NK-92 (cell line): ENCODE results near the gene MSANTD4.
"Not testable (repeated sequence)": the region's sequence is repeated elsewhere in the genome, so short reads cannot be mapped to it uniquely, and the experiment has no call there.

Source experiments
- DNase-seq: peaks from one replicate; lab custom pipeline; 2025; ENCODE audit not compliant: unreplicated experiment; lab: John Stamatoyannopoulos, UW

The MSANTD4 gene

DNA sequence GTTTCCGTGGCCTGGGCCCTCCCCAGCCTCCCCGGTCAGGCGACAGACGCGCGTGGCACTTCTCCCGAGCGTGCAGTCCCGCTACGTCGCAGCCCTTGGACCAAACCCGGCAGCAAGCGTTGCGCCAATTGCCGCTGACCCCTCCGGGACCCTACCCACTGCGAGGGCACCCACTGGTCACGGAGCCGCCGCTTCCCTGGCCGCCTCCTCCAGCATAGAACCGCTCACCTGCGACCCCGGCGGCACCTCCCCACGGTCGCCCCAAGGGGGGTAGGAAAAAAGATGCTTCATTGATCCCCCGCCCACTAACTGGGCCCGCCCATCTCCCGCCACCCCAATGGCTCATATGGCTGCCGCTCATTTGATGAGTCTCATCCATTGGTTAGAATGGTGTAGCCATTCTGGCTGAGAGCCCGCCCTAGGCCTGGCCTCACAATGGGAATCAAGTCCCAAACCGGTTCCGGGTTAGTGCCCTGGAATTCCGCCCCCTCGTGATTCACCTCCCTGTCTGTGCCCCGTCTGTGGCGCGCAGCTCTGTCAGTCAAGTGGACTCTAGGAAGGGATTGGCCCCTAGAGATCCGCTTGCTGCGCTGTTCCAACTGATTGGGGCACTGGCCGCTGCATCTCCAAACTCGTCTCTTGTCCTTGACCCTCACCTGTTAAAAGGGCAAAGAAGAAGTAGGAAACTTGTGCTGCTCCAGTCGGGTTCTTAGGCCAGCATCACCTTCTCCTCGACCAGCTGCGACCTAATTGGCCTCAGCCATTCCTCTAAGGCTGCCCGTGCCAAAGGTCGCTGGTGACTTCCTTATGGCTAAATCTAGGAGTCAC, at the start of gene MSANTD4:
Gene MSANTD4 (minus strand): TSS at position 274 of the 828 bp plus-strand sequence. CDS start 11,323 bp downstream, outside the sequence.
- peak; percentile 76 for DNase-seq

- DNase-seq = no peak
Measured at GRCh38 chr11:106070606-106071005, 48.6 kb upstream of the MSANTD4 start.

- no peak for DNase-seq
Measured at GRCh38 chr11:106063009-106063408, 41.0 kb upstream of the MSANTD4 start.

- DNase-seq = no peak
Measured at GRCh38 chr11:106061954-106062949, 40.2 kb upstream of the MSANTD4 start.

DNA sequence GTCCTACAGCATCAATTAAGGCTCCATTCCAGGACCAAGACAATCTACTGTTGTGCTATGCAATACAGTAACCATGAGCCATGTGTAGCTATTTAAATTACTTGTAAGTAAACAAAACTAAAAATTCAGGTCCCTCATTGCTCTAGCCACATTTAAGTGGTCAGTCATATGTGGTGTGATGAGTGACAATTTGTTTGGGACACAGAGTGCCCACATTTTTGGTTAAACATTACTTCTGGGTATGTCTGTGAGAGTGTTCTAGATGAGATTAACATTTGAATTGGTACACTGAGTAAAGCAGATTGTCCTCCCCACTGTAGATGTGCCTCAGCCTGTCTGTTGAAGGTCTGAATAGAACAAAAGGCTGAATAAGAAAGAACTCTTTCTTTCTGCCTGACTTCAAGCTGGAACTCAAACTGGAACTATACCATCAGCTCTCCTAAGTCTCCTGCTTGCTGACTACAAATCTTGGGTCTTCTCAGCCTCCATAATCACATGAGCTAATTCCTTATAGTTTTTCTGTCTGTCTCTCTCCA, 39.3 kb upstream of the MSANTD4 start:
- no peak for DNase-seq

GRCh38 chr11:106059617-106060016, 37.6 kb upstream of the MSANTD4 start:
- DNase-seq = no peak

DNA sequence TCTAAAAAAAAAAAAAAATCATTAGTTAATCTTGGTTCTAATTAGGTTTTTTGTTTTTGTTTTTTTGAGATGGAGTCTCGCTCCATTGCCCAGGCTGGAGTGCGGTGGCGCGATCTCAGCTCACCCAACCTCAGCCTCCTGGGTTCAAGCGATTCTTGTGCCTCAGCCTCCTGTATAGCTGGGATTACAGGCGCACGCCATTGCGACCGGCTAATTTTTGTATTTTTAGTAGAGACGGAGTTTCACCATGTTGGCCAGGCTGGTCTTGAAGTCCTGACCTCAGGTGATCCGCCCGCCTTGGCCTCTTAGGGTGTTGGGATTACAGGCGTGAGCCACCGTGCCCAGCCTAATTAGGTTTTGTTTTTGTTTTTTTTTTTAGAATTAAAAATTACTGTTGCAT, 36.3 kb upstream of the MSANTD4 start:
- DNase-seq = not testable (repeated sequence)

DNA sequence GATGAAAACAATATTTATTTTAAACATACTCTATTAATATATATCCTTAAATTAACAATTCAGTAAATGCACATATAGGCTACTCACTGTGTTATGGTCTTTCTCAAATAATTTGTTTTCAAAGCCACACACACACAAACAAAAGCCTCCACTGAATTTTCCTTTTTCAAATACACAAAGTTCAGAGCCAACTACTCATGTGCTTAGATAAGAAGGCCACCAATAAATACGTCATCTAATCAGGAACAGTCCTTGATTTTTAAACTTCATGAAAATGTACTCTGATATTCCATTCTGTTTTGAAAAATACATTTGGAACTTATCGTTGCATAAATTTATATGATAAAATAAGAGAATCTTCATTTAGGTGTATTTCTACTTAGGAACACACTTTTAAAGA, 29.1 kb upstream of the MSANTD4 start:
- no peak for DNase-seq

DNA sequence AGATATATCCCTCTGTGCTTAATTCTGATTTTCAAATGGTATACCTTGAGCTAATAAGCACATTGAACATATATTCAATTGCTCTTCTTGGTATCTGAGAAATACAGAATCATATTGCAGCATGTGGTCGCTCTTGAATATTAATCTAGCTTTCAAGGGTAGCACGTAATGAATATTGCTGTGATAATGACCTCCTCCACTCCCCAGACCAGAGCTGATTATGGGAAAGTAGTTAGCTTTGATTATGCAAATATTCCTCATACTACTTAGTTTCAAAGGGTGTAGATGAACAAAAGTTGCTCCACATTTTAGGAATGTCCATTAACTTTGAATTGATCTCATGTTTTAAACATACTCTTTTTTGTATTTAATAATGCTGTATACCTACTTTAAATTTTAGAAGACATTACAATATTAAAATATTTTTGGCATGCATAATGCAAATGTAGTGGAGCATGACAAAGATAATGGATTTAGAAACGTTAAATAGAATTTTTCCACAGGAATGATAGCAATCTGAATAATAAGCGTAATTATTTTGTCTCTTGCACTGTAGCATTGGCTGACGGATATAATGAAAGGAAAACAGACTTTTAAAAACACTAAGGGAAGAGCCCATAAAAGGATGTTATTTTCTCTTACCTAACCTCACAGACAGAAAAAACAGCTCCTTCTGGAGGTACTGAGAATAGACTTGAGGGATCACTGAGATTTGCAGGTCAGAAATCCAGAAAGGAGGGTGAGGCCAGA, 27.9 kb upstream of the MSANTD4 start:
- DNase-seq = no peak

DNA sequence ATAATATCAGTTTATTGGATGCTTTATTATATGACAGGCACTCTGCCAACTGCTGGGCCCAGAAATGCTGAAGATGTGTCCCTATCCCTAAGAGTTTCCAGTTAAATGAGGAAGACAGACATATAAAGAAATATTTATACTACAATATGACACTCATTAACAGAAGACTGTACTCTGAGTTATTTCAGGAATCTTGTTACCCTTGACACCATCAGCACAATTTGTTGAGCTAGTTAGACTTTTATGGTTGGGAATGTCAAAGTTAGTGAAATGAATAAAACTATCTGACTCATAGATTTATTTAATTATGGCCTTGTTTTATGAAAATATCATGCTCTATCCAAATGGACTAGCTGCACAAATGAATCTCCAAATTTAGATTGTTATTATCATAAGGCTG, 25.6 kb upstream of the MSANTD4 start:
- DNase-seq = no peak

DNA sequence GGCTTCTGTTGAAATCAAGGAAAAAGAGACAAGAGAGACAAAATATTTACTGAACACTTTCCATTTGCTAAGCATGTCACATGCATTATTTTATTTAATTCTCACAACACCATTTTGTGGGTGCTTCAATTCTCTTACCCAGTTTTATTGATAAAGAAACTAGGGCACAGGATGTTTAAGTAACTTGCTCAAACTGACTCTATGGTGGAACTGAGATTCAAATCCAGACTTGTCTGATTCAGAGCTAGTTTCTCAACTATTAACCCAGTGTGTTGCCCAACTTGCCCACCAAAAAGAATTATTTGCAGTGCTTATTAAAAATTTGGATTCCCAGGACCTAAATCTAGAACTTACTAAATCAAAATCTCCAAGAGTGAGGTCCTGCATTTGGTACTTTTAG, 21.5 kb upstream of the MSANTD4 start:
- DNase-seq = no peak

- DNase-seq = no peak
Measured at GRCh38 chr11:106032861-106033260, 10.8 kb upstream of the MSANTD4 start.

DNA sequence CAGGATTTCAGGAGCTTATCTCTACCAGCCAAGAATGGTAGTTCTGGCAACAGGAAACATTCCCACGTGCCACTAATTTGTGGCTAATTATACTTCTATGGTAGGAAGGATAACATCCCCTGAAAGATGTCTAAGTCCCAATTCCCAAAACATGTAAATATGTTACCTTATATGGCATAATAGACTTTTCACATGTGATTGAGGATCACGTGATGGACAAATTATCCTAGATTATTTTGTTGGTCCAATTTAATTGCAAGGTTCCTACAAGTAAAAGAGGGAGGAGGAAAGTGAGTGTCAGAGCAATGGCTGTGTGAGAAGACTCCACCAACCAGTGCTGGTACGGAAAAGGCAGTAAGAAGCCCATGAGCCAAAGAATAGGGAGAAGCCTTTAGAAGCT, 9.9 kb upstream of the MSANTD4 start:
- no peak for DNase-seq

- DNase-seq = no peak
Measured at GRCh38 chr11:106031202-106031810, 9.3 kb upstream of the MSANTD4 start.

DNA sequence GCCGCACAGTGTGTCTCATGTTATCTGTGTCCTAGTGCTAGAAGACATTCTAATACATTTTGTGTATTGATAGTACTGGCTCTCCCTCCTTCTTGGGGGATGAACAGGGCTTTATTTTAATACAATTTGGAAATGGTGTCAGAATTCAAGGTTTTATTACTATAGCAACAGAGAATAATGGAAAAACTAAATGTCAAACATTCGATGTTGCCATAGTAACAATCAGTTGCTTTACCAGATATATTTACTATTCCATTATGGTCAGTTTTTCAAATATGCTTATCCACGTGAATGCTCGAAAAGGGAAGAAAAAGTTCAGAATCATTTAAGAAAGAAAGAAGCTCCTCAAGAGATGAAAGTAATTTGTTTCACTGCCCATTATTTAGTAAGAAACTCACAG, 8.6 kb upstream of the MSANTD4 start:
- DNase-seq = no peak

DNA sequence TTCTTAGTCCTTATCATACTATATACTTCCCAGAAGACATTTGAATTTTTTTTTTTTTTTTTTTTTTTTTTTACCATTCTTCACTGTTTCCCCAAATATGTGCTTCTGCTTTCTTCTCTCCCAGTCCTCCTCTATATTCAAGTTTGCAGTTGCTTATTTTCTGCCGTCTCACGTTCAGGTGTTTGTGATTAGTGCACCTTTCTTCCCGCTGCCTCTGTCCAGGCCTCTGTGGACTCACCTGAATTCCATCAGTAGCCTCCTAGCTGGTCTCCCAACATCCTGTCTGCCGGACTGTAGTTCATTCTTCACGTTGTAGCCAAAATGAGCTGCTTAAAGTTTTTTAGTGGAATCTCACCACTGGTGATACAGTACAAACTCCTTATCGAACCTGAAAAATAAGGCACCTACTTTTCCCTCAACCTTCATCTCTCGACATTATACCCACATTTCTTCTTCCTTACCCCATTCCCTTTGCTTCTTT, 795 bp upstream of the MSANTD4 start:
- DNase-seq = no peak

- DNase-seq = no peak
Measured at GRCh38 chr11:106021181-106021966, 666 bp downstream of the MSANTD4 start.

- no peak for DNase-seq
Measured at GRCh38 chr11:106017093-106017492, 4.9 kb downstream of the MSANTD4 start.

GRCh38 chr11:106015066-106015465, 7.0 kb downstream of the MSANTD4 start:
- DNase-seq = no peak
